Liver (tissue), 9 donors: ENCODE data around the gene RBMS3. TPM values are rescaled to one million over a fixed set of nuclear protein-coding genes. Genes with fewer than 3 reads are reported as not detected.

Source experiments
- DNase-seq: peaks from one replicate; pipeline ENCODE4 v3.0.0-alpha.2; 2017; ENCODE audit warnings: low spot score
- H3K27ac ChIP-seq, 2 donors: one replicate each; pipeline ENCODE4 v1.7.0; 2013; ENCODE audit warnings: inconsistent platforms in 2 of 2, low read length in 2 of 2, control low read depth in 1 of 2, low read depth in 1 of 2, mild to moderate bottlenecking in 1 of 2
- H3K27me3 ChIP-seq, 4 donors: one replicate each; pipeline versions ENCODE4 v1.6.1 to v1.7.0; 2013; ENCODE audit warnings: low read length in 3 of 4, inconsistent platforms in 1 of 4, mild to moderate bottlenecking in 1 of 4, moderate library complexity in 1 of 4; ENCODE audit not compliant: control insufficient read depth in 4 of 4, insufficient read depth in 4 of 4
- H3K36me3 ChIP-seq, 4 donors: one replicate each; pipeline versions ENCODE4 v1.6.1 to v1.7.0; 2013; ENCODE audit warnings: low read length in 3 of 4, mild to moderate bottlenecking in 3 of 4, low read depth in 1 of 4, moderate library complexity in 1 of 4; ENCODE audit not compliant: control insufficient read depth in 4 of 4, insufficient read depth in 3 of 4
- H3K4me1 ChIP-seq, 4 donors: one replicate each; pipeline versions ENCODE4 v1.6.1 to v1.7.0; 2013; ENCODE audit warnings: low read length in 3 of 4, mild to moderate bottlenecking in 3 of 4, moderate library complexity in 1 of 4; ENCODE audit not compliant: control insufficient read depth in 4 of 4, insufficient read depth in 4 of 4
- H3K4me3 ChIP-seq, 3 donors: one replicate each; pipeline versions ENCODE4 v1.6.1 to v1.7.0; 2013; ENCODE audit warnings: low read length in 3 of 3, control low read depth in 1 of 3, low read depth in 1 of 3, mild to moderate bottlenecking in 1 of 3
- H3K9ac ChIP-seq, 2 donors: one replicate each; pipeline ENCODE4 v1.7.0; 2013; ENCODE audit warnings: low read length in 2 of 2, mild to moderate bottlenecking in 2 of 2, moderate library complexity in 2 of 2, control low read depth in 1 of 2, low read depth in 1 of 2
- H3K9me3 ChIP-seq, 4 donors: one replicate each; pipeline versions ENCODE4 v1.6.1 to v1.7.0; 2013; ENCODE audit warnings: low read length in 3 of 4; ENCODE audit not compliant: control insufficient read depth in 4 of 4
- EGR1 ChIP-seq, 2 donors: IDR thresholded peaks; 2 replicates each; pipeline ENCODE4 v1.6.1; 2016 to 2018; ENCODE audit warnings: antibody characterized with exemption in 2 of 2, low read depth in 2 of 2
- FOXA1 ChIP-seq: IDR thresholded peaks from 2 replicates; pipeline ENCODE4 v1.6.1; 2016; ENCODE audit warnings: antibody characterized with exemption
- FOXA2 ChIP-seq: IDR thresholded peaks from 2 replicates; pipeline ENCODE4 v1.6.1; 2016; ENCODE audit warnings: antibody characterized with exemption
- GABPA ChIP-seq, 2 donors: IDR thresholded peaks in 1 of 2; conservative IDR thresholded peaks in 1 of 2; 2 replicates each; pipeline ENCODE4 v1.6.1; 2016; ENCODE audit warnings: antibody characterized with exemption in 2 of 2, mild to moderate bottlenecking in 1 of 2, moderate library complexity in 1 of 2
- HNF4A ChIP-seq, 2 donors: conservative IDR thresholded peaks; 2 replicates each; pipeline ENCODE4 v1.6.1; 2016; ENCODE audit warnings: antibody characterized with exemption in 2 of 2, mild to moderate bottlenecking in 2 of 2
- HNF4G ChIP-seq: IDR thresholded peaks from 2 replicates; pipeline ENCODE4 v1.6.1; 2016; ENCODE audit warnings: antibody characterized with exemption
- JUND ChIP-seq, 2 donors: IDR thresholded peaks; 2 replicates each; pipeline ENCODE4 v1.6.1; 2016; ENCODE audit warnings: antibody characterized with exemption in 2 of 2
- MAX ChIP-seq: IDR thresholded peaks from 2 replicates; pipeline ENCODE4 v1.6.1; 2016; ENCODE audit warnings: antibody characterized with exemption
- NR2F2 ChIP-seq: IDR thresholded peaks from 2 replicates; pipeline ENCODE4 v1.6.1; 2016; ENCODE audit warnings: antibody characterized with exemption
- RAD21 ChIP-seq, 2 donors: IDR thresholded peaks; 2 replicates each; pipeline ENCODE4 v1.6.1; 2016; ENCODE audit warnings: antibody characterized with exemption in 2 of 2, mild to moderate bottlenecking in 2 of 2
- SP1 ChIP-seq: IDR thresholded peaks from 2 replicates; pipeline ENCODE4 v1.6.1; 2018; ENCODE audit warnings: antibody characterized with exemption, mild to moderate bottlenecking
- TAF1 ChIP-seq: conservative IDR thresholded peaks from 2 replicates; pipeline ENCODE4 v1.6.1; 2016; ENCODE audit warnings: antibody characterized with exemption, mild to moderate bottlenecking
- YY1 ChIP-seq: IDR thresholded peaks from 2 replicates; pipeline ENCODE4 v1.6.1; 2016; ENCODE audit warnings: antibody characterized with exemption, mild to moderate bottlenecking
- ZBTB33 ChIP-seq: IDR thresholded peaks from 2 replicates; pipeline ENCODE4 v1.6.1; 2016; ENCODE audit warnings: antibody characterized with exemption
- WGBS: extraction: QIAGEN DNeasy Blood & Tissue Kit; methylation state at CpG from one replicate; pipeline ENCODE4 v1.1.7; 2013; 5-methylcytosine and 5-hydroxymethylcytosine counted together
- polyA plus RNA-seq, 2 donors: library from polyadenylated mRNA; stranded (reverse) in 1 of 2; unstranded in 1 of 2; fragments of 200-250 nt in 1 of 2; fragments of >200 nt in 1 of 2; fragmentation: Nextera tagmentation in 1 of 2; extraction: Ambion mirVana in 1 of 2; gene quantifications; one replicate each; pipeline versions ENCODE4 v1.2.1 to v1.2.3, GENCODE V29; 2013 to 2015
- total RNA-seq, 2 donors: library from RNA; depleted of rRNA; stranded (reverse); fragments of >200 nt; gene quantifications; one replicate each; pipeline ENCODE4 v1.2.3, GENCODE V29; 2014
- TF ChIP-seq, protein P1 (sequence below): fragments of 150-350 bp; IDR thresholded peaks from 2 replicates; pipeline ENCODE4 v1.5.1; 2017; ENCODE audit warnings: improper control_type of control experiment, low read depth, low read length; ENCODE audit not compliant: missing input control
- donor health status: healthy.
- donor health status: healthy.
- donor health status: healthy.
- donor health status: healthy.
- donor health status: healthy.

Gene RBMS3
- total and polyA plus RNA-seq, 4 donors: 1.2 to 14.9 (median 9.3) TPM

DNA sequence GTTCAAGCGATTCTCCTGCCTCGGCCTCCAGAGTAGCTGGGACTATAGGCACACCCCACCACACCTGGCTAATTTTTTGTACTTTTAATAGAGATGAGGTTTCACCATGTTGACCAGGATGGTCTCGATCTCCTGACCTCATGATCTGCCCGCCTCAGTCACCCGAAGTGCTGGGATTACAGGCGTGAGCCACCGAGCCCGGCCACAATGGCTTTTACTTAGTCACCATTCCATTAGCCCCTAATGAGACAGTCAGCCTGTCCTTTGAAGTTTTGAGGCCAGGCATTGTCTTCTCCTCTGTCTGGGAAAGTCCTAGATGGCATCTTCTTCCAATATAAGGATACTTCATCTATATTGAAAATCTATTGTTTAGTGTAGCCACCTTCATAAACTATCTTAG, 515.9 kb downstream of the RBMS3 start:
- H3K9me3 ChIP-seq: no peaks in the 10 kb centered on the region
- TF ChIP-seq FOXA1 (no peak), FOXA2 (no peak)
- TF ChIP-seq, protein P1, sequence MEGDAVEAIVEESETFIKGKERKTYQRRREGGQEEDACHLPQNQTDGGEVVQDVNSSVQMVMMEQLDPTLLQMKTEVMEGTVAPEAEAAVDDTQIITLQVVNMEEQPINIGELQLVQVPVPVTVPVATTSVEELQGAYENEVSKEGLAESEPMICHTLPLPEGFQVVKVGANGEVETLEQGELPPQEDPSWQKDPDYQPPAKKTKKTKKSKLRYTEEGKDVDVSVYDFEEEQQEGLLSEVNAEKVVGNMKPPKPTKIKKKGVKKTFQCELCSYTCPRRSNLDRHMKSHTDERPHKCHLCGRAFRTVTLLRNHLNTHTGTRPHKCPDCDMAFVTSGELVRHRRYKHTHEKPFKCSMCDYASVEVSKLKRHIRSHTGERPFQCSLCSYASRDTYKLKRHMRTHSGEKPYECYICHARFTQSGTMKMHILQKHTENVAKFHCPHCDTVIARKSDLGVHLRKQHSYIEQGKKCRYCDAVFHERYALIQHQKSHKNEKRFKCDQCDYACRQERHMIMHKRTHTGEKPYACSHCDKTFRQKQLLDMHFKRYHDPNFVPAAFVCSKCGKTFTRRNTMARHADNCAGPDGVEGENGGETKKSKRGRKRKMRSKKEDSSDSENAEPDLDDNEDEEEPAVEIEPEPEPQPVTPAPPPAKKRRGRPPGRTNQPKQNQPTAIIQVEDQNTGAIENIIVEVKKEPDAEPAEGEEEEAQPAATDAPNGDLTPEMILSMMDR: no peak
- no peak overlapping the region for H3K9ac ChIP-seq
- DNase-seq: no peak
- H3K27me3 ChIP-seq: no peaks in the 10 kb centered on the region
- no peak overlapping the region for H3K4me3 ChIP-seq
- no peaks in the 10 kb centered on the region for H3K4me1 ChIP-seq
- WGBS: 95% methylated on average over 8 of the region's 8 CpGs
- H3K36me3 ChIP-seq: no peaks in the 10 kb centered on the region
- H3K27ac ChIP-seq: no peak overlapping the region

GRCh38 chr3:29802057-29802456, 521.2 kb downstream of the RBMS3 start:
- no peak for DNase-seq
- Histone ChIP-seq H3K27me3 (no peaks in the 10 kb centered on the region), H3K4me3 (no peak overlapping the region), H3K4me1 (no peaks in the 10 kb centered on the region), H3K9ac (no peak overlapping the region), H3K27ac (no peak overlapping the region), H3K36me3 (no peaks in the 10 kb centered on the region), H3K9me3 (no peaks in the 10 kb centered on the region)
- WGBS: 76% methylated on average over 4 of the region's 4 CpGs
- no peak for TF ChIP-seq HNF4A (conservative IDR thresholded peaks at IDR 0.05)
- TF ChIP-seq RAD21 (IDR thresholded peaks at IDR 0.05): no peak
- TF ChIP-seq ZBTB33: no peak
- no peak for TF ChIP-seq MAX
- no peak for TF ChIP-seq NR2F2
- no peak for TF ChIP-seq JUND (IDR thresholded peaks at IDR 0.05)
- TF ChIP-seq EGR1 (IDR thresholded peaks at IDR 0.05; ENCODE audit: low read depth in 2 of 2): no peak
- TF ChIP-seq YY1: no peak
- TF ChIP-seq GABPA (IDR thresholded peaks at IDR 0.05 in 1 of 2, conservative IDR thresholded peaks at IDR 0.05 in 1 of 2): no peak
- TF ChIP-seq, protein P1: no peak
- no peak for TF ChIP-seq SP1

- Histone ChIP-seq H3K27me3 (no peaks in the 10 kb centered on the region), H3K27ac (no peak overlapping the region), H3K36me3 (no peaks in the 10 kb centered on the region), H3K4me1 (no peaks in the 10 kb centered on the region), H3K9me3 (no peaks in the 10 kb centered on the region), H3K4me3 (no peak overlapping the region), H3K9ac (no peak overlapping the region)
- no peak for DNase-seq
- no peak for TF ChIP-seq ZBTB33
- no peak for TF ChIP-seq SP1
- TF ChIP-seq HNF4G: no peak
- no peak for TF ChIP-seq JUND (IDR thresholded peaks at IDR 0.05)
- TF ChIP-seq, protein P1: no peak
- TF ChIP-seq HNF4A (conservative IDR thresholded peaks at IDR 0.05): no peak
- no peak for TF ChIP-seq NR2F2
- TF ChIP-seq TAF1: no peak
- no peak for TF ChIP-seq RAD21 (IDR thresholded peaks at IDR 0.05)
Measured at GRCh38 chr3:29804044-29804443, 523.2 kb downstream of the RBMS3 start.
